BJ (cell line): ENCODE data around the gene FSCN2. TPM values are rescaled to one million over a fixed set of nuclear protein-coding genes. Genes with fewer than 3 reads are reported as not detected.

ENCODE experiments used
- CTCF ChIA-PET: fragments of 350-600 bp; formaldehyde crosslinking; extraction: SDS; loops from one replicate; lab custom pipeline; 2021; ENCODE audit warnings: antibody characterized with exemption, inconsistent platforms; lab: Yijun Ruan, JAX
- POLR2A ChIA-PET: fragments of 300-600 bp; sonication (Branson Sonifier 250); formaldehyde crosslinking; extraction: SDS; loops from one replicate; lab custom pipeline; 2021; ENCODE audit warnings: antibody characterized with exemption; lab: Charles Lee
- DNase-seq: peaks from one replicate; pipeline ENCODE4 v3.0.0-alpha.2; 2011; ENCODE audit warnings: low read depth
- H3K27me3 ChIP-seq: 2 replicates; pipeline ENCODE4 v1.6.0; 2011; ENCODE audit warnings: low read length; ENCODE audit not compliant: control insufficient read depth, insufficient read depth
- H3K36me3 ChIP-seq: 2 replicates; pipeline ENCODE4 v1.5.1; 2011; ENCODE audit warnings: low read length; ENCODE audit not compliant: control insufficient read depth, insufficient read depth
- H3K4me3 ChIP-seq: 2 replicates; pipeline ENCODE4 v1.5.1; 2011; ENCODE audit warnings: low read depth, mild to moderate bottlenecking, control low read depth, low read length
- polyA plus RNA-seq: library from polyadenylated mRNA; depleted of rRNA; stranded (reverse); fragments of >200 nt; gene quantifications from 2 replicates; pipeline ENCODE4 v1.2.3, GENCODE V29; 2011
- TF ChIP-seq, protein P1 (sequence below): IDR thresholded peaks from 2 replicates; pipeline ENCODE4 v1.5.1; 2011; ENCODE audit warnings: low read depth, mild to moderate bottlenecking, control low read depth, inconsistent platforms, low read length, moderate library complexity; ENCODE audit not compliant: insufficient read depth

FSCN2 gene
- polyA plus RNA-seq, 1 experiment: 1.3 TPM

DNA sequence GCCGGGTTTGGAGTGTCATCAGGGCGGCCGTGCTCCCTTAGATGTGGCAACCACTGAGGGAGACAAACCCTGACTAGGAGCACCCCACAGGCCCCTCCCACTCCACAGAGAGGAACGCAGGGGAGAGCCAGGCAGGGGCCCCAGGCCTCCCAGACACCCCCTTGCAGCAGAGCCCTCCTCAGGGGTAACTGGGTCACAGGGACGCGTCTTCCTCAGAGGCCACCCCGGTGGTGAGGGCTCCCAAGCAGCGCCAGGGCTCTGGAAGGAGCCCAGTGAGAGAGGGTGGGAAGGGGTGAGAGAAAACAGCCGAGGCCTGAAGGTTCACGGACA, 11.4 kb downstream of the FSCN2 start:
- TF ChIP-seq, protein P1, sequence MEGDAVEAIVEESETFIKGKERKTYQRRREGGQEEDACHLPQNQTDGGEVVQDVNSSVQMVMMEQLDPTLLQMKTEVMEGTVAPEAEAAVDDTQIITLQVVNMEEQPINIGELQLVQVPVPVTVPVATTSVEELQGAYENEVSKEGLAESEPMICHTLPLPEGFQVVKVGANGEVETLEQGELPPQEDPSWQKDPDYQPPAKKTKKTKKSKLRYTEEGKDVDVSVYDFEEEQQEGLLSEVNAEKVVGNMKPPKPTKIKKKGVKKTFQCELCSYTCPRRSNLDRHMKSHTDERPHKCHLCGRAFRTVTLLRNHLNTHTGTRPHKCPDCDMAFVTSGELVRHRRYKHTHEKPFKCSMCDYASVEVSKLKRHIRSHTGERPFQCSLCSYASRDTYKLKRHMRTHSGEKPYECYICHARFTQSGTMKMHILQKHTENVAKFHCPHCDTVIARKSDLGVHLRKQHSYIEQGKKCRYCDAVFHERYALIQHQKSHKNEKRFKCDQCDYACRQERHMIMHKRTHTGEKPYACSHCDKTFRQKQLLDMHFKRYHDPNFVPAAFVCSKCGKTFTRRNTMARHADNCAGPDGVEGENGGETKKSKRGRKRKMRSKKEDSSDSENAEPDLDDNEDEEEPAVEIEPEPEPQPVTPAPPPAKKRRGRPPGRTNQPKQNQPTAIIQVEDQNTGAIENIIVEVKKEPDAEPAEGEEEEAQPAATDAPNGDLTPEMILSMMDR: no peak
- peaks cover 2% of the 10 kb centered on the region; the same call in 1 of the 2 replicates for H3K27me3 ChIP-seq
- DNase-seq: no peak
- ChIA-PET CTCF (interaction anchor here (1.3 to 3.1 kb wide), 2 partner anchors 61 to 62 kb away, joined by 3 to 12 read pairs; no protein-coding TSS in a partner anchor), POLR2A (no interaction called here)
- H3K36me3 ChIP-seq: peaks cover 29% of the 10 kb centered on the region
- no peak overlapping the region for H3K4me3 ChIP-seq

- peaks cover 31% of the 10 kb centered on the region for H3K36me3 ChIP-seq
- no peak overlapping the region for H3K4me3 ChIP-seq
- H3K27me3 ChIP-seq: peaks cover 2% of the 10 kb centered on the region; the same call in 1 of the 2 replicates
- no peak for DNase-seq
- POLR2A ChIA-PET: no interaction called here
- CTCF ChIA-PET: interaction anchor here (1.3 kb wide), 1 partner anchor 61 kb away, joined by 3 read pairs; no protein-coding TSS in a partner anchor
- TF ChIP-seq, protein P1: no peak
These were observed 11.9 kb downstream of the FSCN2 start for GRCh38 chr17:81539961-81540675.

DNA sequence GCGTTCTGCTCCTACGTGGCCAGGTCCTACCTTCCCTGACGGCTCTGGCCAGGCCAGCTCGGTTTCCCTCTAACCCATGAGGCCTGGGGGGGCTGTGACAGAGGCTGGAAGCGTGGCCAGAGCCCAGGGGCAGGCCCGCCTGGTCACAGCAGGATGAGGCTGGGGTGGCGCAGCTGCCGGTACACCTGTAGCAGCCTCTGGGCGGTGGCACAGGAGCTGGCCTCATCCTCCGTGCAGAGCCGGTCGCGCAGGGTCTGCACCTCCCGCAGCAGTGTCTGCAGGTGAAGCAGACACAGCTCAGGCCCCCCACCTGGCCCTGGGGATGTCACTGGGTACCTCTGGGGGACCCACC, 12.5 kb downstream of the FSCN2 start:
- no peak for DNase-seq
- TF ChIP-seq, protein P1: no peak
- peaks cover 2% of the 10 kb centered on the region; the same call in 1 of the 2 replicates for H3K27me3 ChIP-seq
- H3K36me3 ChIP-seq: peaks cover 36% of the 10 kb centered on the region
- no peak overlapping the region for H3K4me3 ChIP-seq
- ChIA-PET CTCF (interaction anchor here (1.3 kb wide), 1 partner anchor 60 kb away, joined by 3 read pairs; no protein-coding TSS in a partner anchor), POLR2A (no interaction called here)

- no peak for DNase-seq
- H3K4me3 ChIP-seq: no peak overlapping the region
- POLR2A ChIA-PET: no interaction called here
- TF ChIP-seq, protein P1: no peak
- H3K27me3 ChIP-seq: peaks cover 1% of the 10 kb centered on the region; the same call in 1 of the 2 replicates
- CTCF ChIA-PET: no interaction called here
- peaks cover 38% of the 10 kb centered on the region for H3K36me3 ChIP-seq
These were observed 12.9 kb downstream of the FSCN2 start for GRCh38 chr17:81541123-81541522.

GRCh38 chr17:81542431-81543338, 14.5 kb downstream of the FSCN2 start:
- TF ChIP-seq, protein P1: no peak
- Histone ChIP-seq H3K36me3 (peaks cover 48% of the 10 kb centered on the region), H3K27me3 (no peaks in the 10 kb centered on the region), H3K4me3 (no peak overlapping the region)
- ChIA-PET CTCF (interaction anchor here (0.9 to 1.4 kb wide), 3 partner anchors 10 to 59 kb away, joined by 3 to 6 read pairs (median 4); partner anchors contain the start of gene FAAP100), POLR2A (no interaction called here)
- DNase-seq: no peak
